Measurements from ENCODE around the gene ARSB.

DNA sequence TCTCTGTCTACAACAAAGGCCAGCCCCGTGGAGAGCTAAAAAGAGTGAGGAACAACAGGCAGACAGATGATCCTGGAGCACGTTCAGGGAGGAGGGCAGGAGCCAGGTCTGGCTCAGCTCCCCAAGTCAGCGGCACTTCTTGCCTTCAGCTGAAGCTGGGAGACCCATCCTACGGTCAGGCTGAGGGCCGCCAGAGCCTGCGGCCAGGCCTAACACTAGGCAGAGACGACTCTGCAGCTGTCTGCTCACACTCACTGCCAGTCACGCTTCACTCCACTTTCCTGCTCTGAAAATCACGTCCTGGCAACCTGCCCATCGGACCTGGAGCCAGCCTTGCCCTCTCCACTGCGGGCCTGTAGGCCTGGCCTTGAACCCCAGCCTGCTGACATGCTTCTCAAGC is 175.7 kb downstream of the ARSB start:
- TF ChIP-seq, protein P1, sequence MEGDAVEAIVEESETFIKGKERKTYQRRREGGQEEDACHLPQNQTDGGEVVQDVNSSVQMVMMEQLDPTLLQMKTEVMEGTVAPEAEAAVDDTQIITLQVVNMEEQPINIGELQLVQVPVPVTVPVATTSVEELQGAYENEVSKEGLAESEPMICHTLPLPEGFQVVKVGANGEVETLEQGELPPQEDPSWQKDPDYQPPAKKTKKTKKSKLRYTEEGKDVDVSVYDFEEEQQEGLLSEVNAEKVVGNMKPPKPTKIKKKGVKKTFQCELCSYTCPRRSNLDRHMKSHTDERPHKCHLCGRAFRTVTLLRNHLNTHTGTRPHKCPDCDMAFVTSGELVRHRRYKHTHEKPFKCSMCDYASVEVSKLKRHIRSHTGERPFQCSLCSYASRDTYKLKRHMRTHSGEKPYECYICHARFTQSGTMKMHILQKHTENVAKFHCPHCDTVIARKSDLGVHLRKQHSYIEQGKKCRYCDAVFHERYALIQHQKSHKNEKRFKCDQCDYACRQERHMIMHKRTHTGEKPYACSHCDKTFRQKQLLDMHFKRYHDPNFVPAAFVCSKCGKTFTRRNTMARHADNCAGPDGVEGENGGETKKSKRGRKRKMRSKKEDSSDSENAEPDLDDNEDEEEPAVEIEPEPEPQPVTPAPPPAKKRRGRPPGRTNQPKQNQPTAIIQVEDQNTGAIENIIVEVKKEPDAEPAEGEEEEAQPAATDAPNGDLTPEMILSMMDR (IDR thresholded peaks at IDR 0.05) = peak in 1 of 6 experiments; percentile 25
- peak in 1 of 2 donors; percentile 11 for TF ChIP-seq POLR2A (IDR thresholded peaks at IDR 0.05)
